Naive B cell (primary cell): ENCODE measurements around the gene ELMO1. TPM values are rescaled to one million over a fixed set of nuclear protein-coding genes. Genes with fewer than 3 reads are reported as not detected.

ENCODE experiments used
- ATAC-seq, 2 donors: fragments of 150-1000 bp; cut with Tn5 transposase; 2 replicates each; pipeline ENCODE4 v1.10.0; 2021; ENCODE audit warnings: low read depth in 2 of 2, mild to moderate bottlenecking in 2 of 2, moderate library complexity in 2 of 2
- DNase-seq: peaks from one replicate; pipeline ENCODE4 v3.0.0; 2022
- H3K27ac Mint-ChIP-seq, 6 donors: one replicate each; pipeline ENCODE4 v1.8.0; 2020 to 2022; ENCODE audit warnings: mild to moderate bottlenecking in 6 of 6, mixed read lengths in 6 of 6, moderate library complexity in 5 of 6, inconsistent platforms in 2 of 6
- H3K27me3 Mint-ChIP-seq, 3 donors: one replicate each; pipeline ENCODE4 v1.8.0; 2021 to 2022; ENCODE audit warnings: mixed read lengths in 3 of 3, mild to moderate bottlenecking in 1 of 3
- H3K36me3 Mint-ChIP-seq, 2 donors: one replicate each; pipeline ENCODE4 v1.8.0; 2020 to 2022; ENCODE audit warnings: mixed read lengths in 2 of 2, inconsistent platforms in 1 of 2, mild to moderate bottlenecking in 1 of 2
- H3K4me1 Mint-ChIP-seq, 3 donors: one replicate each; pipeline ENCODE4 v1.8.0; 2020 to 2022; ENCODE audit warnings: mixed read lengths in 3 of 3, inconsistent platforms in 1 of 3, mild to moderate bottlenecking in 1 of 3, moderate library complexity in 1 of 3
- H3K4me3 Mint-ChIP-seq, 8 donors: one replicate each; pipeline ENCODE4 v1.8.0; 2020 to 2022; ENCODE audit warnings: mild to moderate bottlenecking in 8 of 8, mixed read lengths in 8 of 8, moderate library complexity in 8 of 8, inconsistent platforms in 2 of 8
- H3K9me3 Mint-ChIP-seq, 7 donors: one replicate each; pipeline ENCODE4 v1.8.0; 2020 to 2022; ENCODE audit warnings: mixed read lengths in 7 of 7, mild to moderate bottlenecking in 5 of 7, inconsistent platforms in 2 of 7, moderate library complexity in 1 of 7
- polyA plus RNA-seq, 6 donors: library from polyadenylated mRNA; unstranded; fragments of 300-500 nt; fragmentation: Illumina TruSeq; gene quantifications; one replicate each; pipeline ENCODE4 v1.2.3, GENCODE V29; 2021; ENCODE audit warnings: low read depth in 6 of 6

ELMO1 gene
- polyA plus RNA-seq, 6 donors from 2014 or later = 42.8 to 69.9 (median 59.5) TPM

- peak overlapping the region in 1 of 6 donors; percentile 76 for H3K27ac Mint-ChIP-seq
- peaks cover 9 to 23% of the 10 kb centered on the region in 2 donors for H3K36me3 Mint-ChIP-seq
Measured at GRCh38 chr7:36847946-36848345, 600.7 kb downstream of the ELMO1 start.

GRCh38 chr7:36844374-36844773 is 604.3 kb downstream of the ELMO1 start:
- H3K27me3 Mint-ChIP-seq = no peaks in the 10 kb centered on the region
- H3K4me1 Mint-ChIP-seq = peaks cover 0 to 4% (median 0%) of the 10 kb centered on the region in 3 donors
- no peak overlapping the region for H3K4me3 Mint-ChIP-seq
- DNase-seq = no peak
- peaks cover 9 to 14% of the 10 kb centered on the region in 2 donors for H3K36me3 Mint-ChIP-seq
- H3K27ac Mint-ChIP-seq = no peak overlapping the region
- H3K9me3 Mint-ChIP-seq = peaks cover 5 to 26% (median 18%) of the 10 kb centered on the region in 7 donors
- ATAC-seq = no peak

More at GRCh38 chr7:36847946-36848345, 600.7 kb downstream of the ELMO1 start:
- Mint-ChIP-seq H3K9me3 (peaks cover 7 to 33% (median 23%) of the 10 kb centered on the region in 7 donors), H3K27me3 (no peaks in the 10 kb centered on the region), H3K4me1 (peaks cover 0 to 8% (median 4%) of the 10 kb centered on the region in 3 donors), H3K4me3 (no peak overlapping the region)
- DNase-seq = no peak
- ATAC-seq = no peak

- Mint-ChIP-seq H3K27ac (peak overlapping the region in 1 of 6 donors; percentile 10), H3K9me3 (peaks cover under 1 to 7% (median 4%) of the 10 kb centered on the region in 7 donors), H3K27me3 (no peaks in the 10 kb centered on the region), H3K4me3 (no peak overlapping the region), H3K36me3 (peaks cover 3 to 5% of the 10 kb centered on the region in 2 donors), H3K4me1 (peaks cover 0 to 4% (median 0%) of the 10 kb centered on the region in 3 donors)
- DNase-seq (no peak), ATAC-seq (no peak)
Measured at GRCh38 chr7:36840904-36841303, 607.8 kb downstream of the ELMO1 start.

GRCh38 chr7:36838616-36839225 is 609.9 kb downstream of the ELMO1 start:
- no peak for ATAC-seq

DNA sequence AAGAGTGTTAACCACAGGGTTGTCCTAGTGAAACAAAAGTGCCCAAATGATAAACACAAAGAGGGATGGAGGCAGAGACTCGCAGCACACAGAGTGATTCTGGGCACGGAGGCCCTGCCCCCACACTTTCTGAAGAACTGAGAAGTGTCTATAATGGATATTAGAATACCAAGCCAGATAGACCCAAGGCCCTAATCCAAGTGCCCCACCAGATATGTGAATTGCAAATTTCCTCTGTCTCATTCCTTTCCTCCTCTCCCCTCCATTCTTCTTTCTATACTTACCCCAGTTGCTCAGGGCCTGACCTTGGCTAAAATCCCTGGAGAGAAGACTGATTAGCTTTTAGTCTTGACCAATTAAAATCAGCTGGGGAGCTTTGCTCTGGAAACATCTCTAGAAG is 617.6 kb downstream of the ELMO1 start:
- Mint-ChIP-seq H3K27me3 (no peaks in the 10 kb centered on the region), H3K27ac (no peak overlapping the region), H3K4me3 (no peak overlapping the region), H3K9me3 (peaks cover 0 to 12% (median 4%) of the 10 kb centered on the region in 7 donors), H3K4me1 (no peaks in the 10 kb centered on the region), H3K36me3 (peaks cover 0 to 4% of the 10 kb centered on the region in 2 donors)
- ATAC-seq = no peak
- no peak for DNase-seq

More at GRCh38 chr7:36838616-36839225, 609.9 kb downstream of the ELMO1 start:
- peaks cover 0 to 4% of the 10 kb centered on the region in 2 donors for H3K36me3 Mint-ChIP-seq
- no peaks in the 10 kb centered on the region for H3K4me1 Mint-ChIP-seq
- peaks cover 2 to 18% (median 6%) of the 10 kb centered on the region in 7 donors for H3K9me3 Mint-ChIP-seq
- H3K27ac Mint-ChIP-seq = peak overlapping the region in 1 of 6 donors; percentile 9
- no peak for DNase-seq
- no peak overlapping the region for H3K4me3 Mint-ChIP-seq
- no peaks in the 10 kb centered on the region for H3K27me3 Mint-ChIP-seq

GRCh38 chr7:36827726-36828703 is 620.6 kb downstream of the ELMO1 start:
- no peak for DNase-seq
- Mint-ChIP-seq H3K4me3 (no peak overlapping the region), H3K4me1 (no peaks in the 10 kb centered on the region), H3K36me3 (no peaks in the 10 kb centered on the region), H3K9me3 (peaks cover 0 to 5% (median 0%) of the 10 kb centered on the region in 7 donors), H3K27me3 (no peaks in the 10 kb centered on the region), H3K27ac (no peak overlapping the region)
- ATAC-seq = no peak

DNA sequence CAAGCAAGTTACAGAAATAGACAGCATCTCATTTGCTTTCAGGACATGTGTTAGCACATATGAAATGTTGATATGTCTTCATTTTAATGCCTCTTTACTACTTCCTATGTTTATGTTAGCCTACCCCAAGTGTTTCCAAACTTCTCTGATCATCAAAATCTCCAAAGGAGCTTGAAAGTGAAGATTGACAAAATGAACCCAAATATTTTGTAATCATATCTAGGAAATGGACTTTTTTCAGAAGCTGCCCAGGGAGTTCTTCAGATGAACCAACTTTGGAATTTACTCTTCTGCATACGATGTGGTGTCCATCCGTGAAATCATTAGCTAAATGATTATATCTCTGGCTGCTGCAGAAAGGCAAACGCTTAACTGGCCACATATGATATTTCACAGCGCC is 623.2 kb downstream of the ELMO1 start:
- Mint-ChIP-seq H3K36me3 (no peaks in the 10 kb centered on the region), H3K27me3 (no peaks in the 10 kb centered on the region)

DNA sequence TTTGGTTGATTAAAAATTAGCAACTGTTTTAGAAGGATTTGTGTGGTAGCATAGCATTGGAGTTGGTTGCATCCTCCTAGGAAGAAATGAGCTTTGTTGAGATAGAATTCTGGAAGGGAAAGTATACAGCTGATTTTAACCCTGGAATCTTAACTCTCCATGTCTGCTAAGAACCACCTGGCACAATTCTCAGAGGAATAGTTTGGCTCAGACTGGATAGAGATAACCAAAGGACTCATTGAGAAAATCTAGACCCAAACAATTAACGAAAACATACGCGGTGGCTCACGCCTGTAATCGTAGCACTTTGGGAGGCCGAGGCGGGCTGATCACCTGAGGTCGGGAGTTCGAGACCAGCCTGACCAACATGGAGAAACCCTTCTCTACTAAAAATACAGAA is 625.3 kb downstream of the ELMO1 start:
- DNase-seq (no peak), ATAC-seq (no peak)
- H3K4me3 Mint-ChIP-seq = no peak overlapping the region
- no peaks in the 10 kb centered on the region for H3K36me3 Mint-ChIP-seq
- no peaks in the 10 kb centered on the region for H3K27me3 Mint-ChIP-seq
- no peak overlapping the region for H3K27ac Mint-ChIP-seq
- peaks cover 0 to 6% (median 0%) of the 10 kb centered on the region in 3 donors for H3K4me1 Mint-ChIP-seq
- no peaks in the 10 kb centered on the region for H3K9me3 Mint-ChIP-seq

More for the DNA sequence above, 623.2 kb downstream of the ELMO1 start:
- ATAC-seq (no peak), DNase-seq (no peak)
- no peak overlapping the region for H3K4me3 Mint-ChIP-seq
- no peaks in the 10 kb centered on the region for H3K4me1 Mint-ChIP-seq
- H3K9me3 Mint-ChIP-seq = no peaks in the 10 kb centered on the region
- H3K27ac Mint-ChIP-seq = no peak overlapping the region

- Mint-ChIP-seq H3K27ac (no peak overlapping the region), H3K4me1 (peaks cover 0 to 6% (median 0%) of the 10 kb centered on the region in 3 donors), H3K9me3 (no peaks in the 10 kb centered on the region), H3K36me3 (no peaks in the 10 kb centered on the region), H3K27me3 (no peaks in the 10 kb centered on the region), H3K4me3 (no peak overlapping the region)
- DNase-seq (no peak), ATAC-seq (no peak)
Measured at GRCh38 chr7:36821617-36822016, 627.0 kb downstream of the ELMO1 start.

DNA sequence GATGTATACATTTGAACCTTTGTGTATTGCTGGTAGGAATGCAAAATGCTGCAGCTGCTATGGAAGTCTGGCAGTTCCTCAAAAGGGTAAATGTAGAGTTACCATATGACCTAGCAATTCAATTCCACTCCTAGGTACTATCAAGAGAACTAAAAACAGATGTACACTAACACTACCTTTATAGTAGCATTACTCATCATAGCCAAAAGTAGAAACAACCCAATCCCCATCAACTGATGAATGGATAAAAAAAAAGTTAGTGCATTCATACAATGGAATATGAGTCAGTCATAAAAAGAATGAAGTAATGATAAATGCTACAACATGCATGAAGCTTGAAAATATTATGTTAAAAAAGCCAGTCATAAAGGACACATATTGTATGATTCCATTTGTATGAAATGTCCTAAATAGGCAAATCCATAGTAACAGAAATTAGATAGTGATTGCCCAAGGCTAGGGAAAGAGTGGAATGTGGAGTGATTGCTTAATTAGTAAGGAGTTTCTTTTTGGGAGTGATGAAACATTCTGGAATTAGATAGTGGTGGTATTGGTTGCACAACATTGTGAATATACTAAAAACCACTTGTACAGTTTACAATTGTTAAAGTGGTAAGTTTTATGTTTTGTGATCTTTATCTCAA is 628.0 kb downstream of the ELMO1 start:
- Mint-ChIP-seq H3K36me3 (no peaks in the 10 kb centered on the region), H3K27ac (no peak overlapping the region)
- no peak for ATAC-seq

GRCh38 chr7:36819639-36820038 is 629.0 kb downstream of the ELMO1 start:
- Mint-ChIP-seq H3K4me1 (peaks cover 0 to 6% (median 0%) of the 10 kb centered on the region in 3 donors), H3K4me3 (no peak overlapping the region), H3K27ac (no peak overlapping the region), H3K36me3 (no peaks in the 10 kb centered on the region), H3K27me3 (no peaks in the 10 kb centered on the region), H3K9me3 (no peaks in the 10 kb centered on the region)
- no peak for DNase-seq
- ATAC-seq = no peak

More for the DNA sequence above, 628.0 kb downstream of the ELMO1 start:
- DNase-seq = no peak
- peaks cover 0 to 6% (median 0%) of the 10 kb centered on the region in 3 donors for H3K4me1 Mint-ChIP-seq
- no peaks in the 10 kb centered on the region for H3K27me3 Mint-ChIP-seq
- H3K4me3 Mint-ChIP-seq = no peak overlapping the region
- H3K9me3 Mint-ChIP-seq = no peaks in the 10 kb centered on the region

DNA sequence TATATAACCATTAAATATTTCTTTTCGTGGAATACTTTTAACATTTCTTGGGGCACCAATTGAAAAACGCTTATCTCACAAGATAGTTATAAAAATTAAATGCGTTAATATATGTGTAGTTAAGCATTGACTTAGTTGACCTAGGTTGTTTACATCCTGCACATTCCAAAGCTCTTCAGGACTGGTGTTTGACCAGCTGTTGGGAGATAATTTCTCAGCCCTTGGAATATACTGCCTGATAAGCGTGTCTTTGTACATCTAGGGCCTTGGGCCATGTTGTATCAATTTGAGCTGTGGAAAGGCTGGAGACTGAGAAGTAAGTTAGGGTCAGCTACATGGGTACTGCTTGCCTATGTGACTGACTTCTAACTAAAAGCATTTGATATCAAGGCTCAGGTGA is 634.4 kb downstream of the ELMO1 start:
- ATAC-seq = no peak
- Mint-ChIP-seq H3K4me1 (peaks cover 0 to 6% (median 0%) of the 10 kb centered on the region in 3 donors), H3K9me3 (no peaks in the 10 kb centered on the region), H3K4me3 (no peak overlapping the region), H3K27ac (no peak overlapping the region), H3K36me3 (no peaks in the 10 kb centered on the region), H3K27me3 (no peaks in the 10 kb centered on the region)
- DNase-seq = no peak

DNA sequence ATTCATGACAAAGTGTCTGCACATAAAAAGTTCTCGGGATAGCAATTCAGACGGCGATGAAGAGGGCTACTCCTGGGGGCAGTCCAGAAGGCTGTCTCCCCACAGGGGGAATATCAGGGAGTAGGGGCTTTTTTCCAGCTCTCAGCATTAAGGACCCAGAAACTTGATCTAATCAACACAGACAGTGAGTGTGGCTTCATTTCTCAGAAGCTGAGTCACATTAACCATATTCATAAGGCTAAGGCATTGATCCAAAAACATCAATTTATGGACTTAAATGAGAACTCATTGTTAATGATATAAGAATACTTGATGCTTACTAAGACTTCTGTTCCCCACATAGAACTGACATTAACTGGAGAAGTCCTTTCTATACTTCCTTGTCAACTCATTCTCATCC is 636.9 kb downstream of the ELMO1 start:
- no peak for ATAC-seq
- Mint-ChIP-seq H3K9me3 (no peaks in the 10 kb centered on the region), H3K36me3 (no peaks in the 10 kb centered on the region), H3K4me1 (no peaks in the 10 kb centered on the region), H3K27me3 (no peaks in the 10 kb centered on the region), H3K4me3 (no peak overlapping the region), H3K27ac (peak overlapping the region in 1 of 6 donors; percentile 6)
- no peak for DNase-seq
